H9 (cell line): ENCODE measurements around the gene EFNA1. TPM values are rescaled to one million over a fixed set of nuclear protein-coding genes. Genes with fewer than 3 reads are reported as not detected.

Source experiments
- DNase-seq: peaks from one replicate; pipeline ENCODE4 v3.0.0-alpha.2; 2017
- H2AFZ ChIP-seq: one replicate; pipeline ENCODE4 v1.6.1; 2013; ENCODE audit warnings: mild to moderate bottlenecking, low read length, control low read depth, moderate library complexity
- H2AK5ac ChIP-seq: 2 replicates; pipeline ENCODE4 v1.6.1; 2013; ENCODE audit warnings: low read length, control low read depth, mixed read lengths; ENCODE audit not compliant: insufficient read length
- H2BK120ac ChIP-seq: one replicate; pipeline ENCODE4 v1.6.1; 2013; ENCODE audit warnings: low read depth, mild to moderate bottlenecking, low read length, control low read depth, inconsistent platforms; ENCODE audit not compliant: poor library complexity, severe bottlenecking
- H2BK12ac ChIP-seq: 2 replicates; pipeline ENCODE4 v1.6.1; 2013; ENCODE audit warnings: low read length, control low read depth, mixed read lengths, low read depth; ENCODE audit not compliant: insufficient read length
- H2BK15ac ChIP-seq: 2 replicates; pipeline ENCODE4 v1.6.1; 2013; ENCODE audit warnings: low read depth, low read length, control low read depth
- H2BK20ac ChIP-seq: one replicate; pipeline ENCODE4 v1.6.1; 2013; ENCODE audit warnings: low read depth, mild to moderate bottlenecking, low read length, control low read depth, inconsistent platforms; ENCODE audit not compliant: poor library complexity, severe bottlenecking
- H2BK5ac ChIP-seq: 2 replicates; pipeline ENCODE4 v1.6.1; 2013; ENCODE audit warnings: low read length, control low read depth, mixed read lengths; ENCODE audit not compliant: insufficient read length
- H3K14ac ChIP-seq: 2 replicates; pipeline ENCODE4 v1.6.1; 2013; ENCODE audit warnings: low read length, control low read depth; ENCODE audit not compliant: insufficient read depth
- H3K18ac ChIP-seq: 2 replicates; pipeline ENCODE4 v1.6.1; 2013; ENCODE audit warnings: low read depth, mild to moderate bottlenecking, mixed read lengths, low read length, control low read depth; ENCODE audit not compliant: insufficient read length
- H3K23ac ChIP-seq: 2 replicates; pipeline ENCODE4 v1.6.1; 2013; ENCODE audit warnings: low read length, control low read depth, mixed read lengths, low read depth; ENCODE audit not compliant: insufficient read length
- H3K23me2 ChIP-seq: 2 replicates; pipeline ENCODE4 v1.6.1; 2013; ENCODE audit warnings: low read depth, mild to moderate bottlenecking, mixed read lengths, low read length, control low read depth; ENCODE audit not compliant: insufficient read length, poor library complexity, severe bottlenecking
- H3K27ac ChIP-seq: 2 replicates; pipeline ENCODE4 v1.5.1; 2013; ENCODE audit warnings: low read length, control low read depth, mixed read lengths, low read depth; ENCODE audit not compliant: insufficient read length
- H3K27me3 ChIP-seq: 2 replicates; pipeline ENCODE4 v1.6.1; 2013; ENCODE audit warnings: low read length, control low read depth, inconsistent platforms; ENCODE audit not compliant: insufficient read depth
- H3K4ac ChIP-seq: 2 replicates; pipeline ENCODE4 v1.6.1; 2013; ENCODE audit warnings: low read depth, mild to moderate bottlenecking, control low read depth, inconsistent platforms, low read length, moderate library complexity
- H3K4me1 ChIP-seq: 2 replicates; pipeline ENCODE4 v1.6.1; 2013; ENCODE audit warnings: low read length, control low read depth, inconsistent platforms; ENCODE audit not compliant: insufficient read depth
- H3K4me2 ChIP-seq: 2 replicates; pipeline ENCODE4 v1.6.1; 2013; ENCODE audit warnings: low read length, control low read depth, mixed read lengths; ENCODE audit not compliant: insufficient read length, insufficient read depth
- H3K56ac ChIP-seq: 2 replicates; pipeline ENCODE4 v1.6.1; 2013; ENCODE audit warnings: low read depth, mild to moderate bottlenecking, mixed read lengths, low read length, control low read depth; ENCODE audit not compliant: insufficient read length
- H3K79me1 ChIP-seq: 2 replicates; pipeline ENCODE4 v1.6.1; 2013; ENCODE audit warnings: low read depth, mild to moderate bottlenecking, moderate library complexity, low read length, control low read depth, inconsistent platforms; ENCODE audit not compliant: insufficient read depth, poor library complexity, severe bottlenecking
- H3K79me2 ChIP-seq: 2 replicates; pipeline ENCODE4 v1.6.1; 2013; ENCODE audit warnings: low read length, control low read depth, inconsistent platforms; ENCODE audit not compliant: insufficient read depth
- H3K9ac ChIP-seq: 2 replicates; pipeline ENCODE4 v1.6.1; 2013; ENCODE audit warnings: low read length, control low read depth, mixed read lengths; ENCODE audit not compliant: insufficient read length; ENCODE audit errors: extremely low read depth
- H3K9me3 ChIP-seq: one replicate; pipeline ENCODE4 v1.6.1; 2013; ENCODE audit warnings: low read depth, low read length, inconsistent platforms; ENCODE audit not compliant: control insufficient read depth
- H3T11ph ChIP-seq: one replicate; pipeline ENCODE4 v1.6.1; 2013; ENCODE audit warnings: mild to moderate bottlenecking, low read length, control low read depth, inconsistent platforms
- H4K20me1 ChIP-seq: one replicate; pipeline ENCODE4 v1.6.1; 2013; ENCODE audit not compliant: control insufficient read depth, insufficient read length, insufficient read depth
- H4K5ac ChIP-seq: 2 replicates; pipeline ENCODE4 v1.6.1; 2013; ENCODE audit warnings: low read depth, mild to moderate bottlenecking, mixed read lengths, low read length, control low read depth; ENCODE audit not compliant: insufficient read length
- H4K8ac ChIP-seq: replicated peaks from 2 replicates; pipeline ENCODE4 v1.6.1; 2013; ENCODE audit warnings: low read length, control low read depth, mixed read lengths, low read depth; ENCODE audit not compliant: insufficient read length
- H4K91ac ChIP-seq: 2 replicates; pipeline ENCODE4 v1.6.1; 2013; ENCODE audit warnings: low read depth, mild to moderate bottlenecking, moderate library complexity, mixed read lengths, low read length, control low read depth; ENCODE audit not compliant: insufficient read length
- H3K27ac Mint-ChIP-seq, 3 experiments: 2 replicates in 2 of 3; 3 replicates in 1 of 3; pipeline ENCODE4 v1.8.0; 2020 to 2021; ENCODE audit warnings: mixed read lengths in 3 of 3, mild to moderate bottlenecking in 1 of 3, moderate library complexity in 1 of 3
- H3K27me3 Mint-ChIP-seq: 2 replicates; pipeline ENCODE4 v1.8.0; 2021; ENCODE audit warnings: low read depth, mild to moderate bottlenecking, moderate library complexity, mixed read lengths
- H3K36me3 Mint-ChIP-seq, 3 experiments: 2 replicates in 2 of 3; 3 replicates in 1 of 3; pipeline ENCODE4 v1.8.0; 2020 to 2021; ENCODE audit warnings: low read depth in 3 of 3, mixed read lengths in 3 of 3; ENCODE audit not compliant: insufficient read depth in 1 of 3
- H3K4me1 Mint-ChIP-seq, 2 experiments: 2 replicates each; pipeline ENCODE4 v1.8.0; 2020; ENCODE audit warnings: mixed read lengths in 2 of 2
- H3K4me3 Mint-ChIP-seq, 2 experiments: 2 replicates in 1 of 2; 3 replicates in 1 of 2; pipeline ENCODE4 v1.8.0; 2020 to 2021; ENCODE audit warnings: mild to moderate bottlenecking in 2 of 2, mixed read lengths in 2 of 2, moderate library complexity in 1 of 2
- H3K9me3 Mint-ChIP-seq, 2 experiments: 2 replicates in 1 of 2; 3 replicates in 1 of 2; pipeline ENCODE4 v1.8.0; 2020; ENCODE audit warnings: mild to moderate bottlenecking in 2 of 2, mixed read lengths in 2 of 2, moderate library complexity in 1 of 2
- WGBS: extraction: QIAGEN DNeasy Blood & Tissue Kit; methylation state at CpG from one replicate; pipeline ENCODE4 v1.1.7; 2013; ENCODE audit warnings: missing lambda C conversion rate, low lambda C conversion rate, mixed read lengths; ENCODE audit not compliant: insufficient read length; ENCODE audit errors: extremely low coverage; 5-methylcytosine and 5-hydroxymethylcytosine counted together
- total RNA-seq: library from RNA; stranded (reverse); gene quantifications from 2 replicates; pipeline ENCODE4 v1.2.1, GENCODE V29; 2021
- TF ChIP-seq, protein P1 (sequence below): fragments of 200-600 bp; sonication (generic); conservative IDR thresholded peaks from 3 replicates; pipeline ENCODE4 v1.8.0; 2021; ENCODE audit warnings: antibody characterized with exemption, mild to moderate bottlenecking

EFNA1 gene
- total RNA-seq, 1 experiment from 2014 or later, result 1.4 TPM

- H2AFZ ChIP-seq, result no peak overlapping the region
- H3K4me1 ChIP-seq, result no peaks in the 10 kb centered on the region
- no peak overlapping the region for H2BK12ac ChIP-seq
- H2BK120ac ChIP-seq, result no peak overlapping the region
- H3K56ac ChIP-seq, result no peak overlapping the region
- TF ChIP-seq, protein P1, sequence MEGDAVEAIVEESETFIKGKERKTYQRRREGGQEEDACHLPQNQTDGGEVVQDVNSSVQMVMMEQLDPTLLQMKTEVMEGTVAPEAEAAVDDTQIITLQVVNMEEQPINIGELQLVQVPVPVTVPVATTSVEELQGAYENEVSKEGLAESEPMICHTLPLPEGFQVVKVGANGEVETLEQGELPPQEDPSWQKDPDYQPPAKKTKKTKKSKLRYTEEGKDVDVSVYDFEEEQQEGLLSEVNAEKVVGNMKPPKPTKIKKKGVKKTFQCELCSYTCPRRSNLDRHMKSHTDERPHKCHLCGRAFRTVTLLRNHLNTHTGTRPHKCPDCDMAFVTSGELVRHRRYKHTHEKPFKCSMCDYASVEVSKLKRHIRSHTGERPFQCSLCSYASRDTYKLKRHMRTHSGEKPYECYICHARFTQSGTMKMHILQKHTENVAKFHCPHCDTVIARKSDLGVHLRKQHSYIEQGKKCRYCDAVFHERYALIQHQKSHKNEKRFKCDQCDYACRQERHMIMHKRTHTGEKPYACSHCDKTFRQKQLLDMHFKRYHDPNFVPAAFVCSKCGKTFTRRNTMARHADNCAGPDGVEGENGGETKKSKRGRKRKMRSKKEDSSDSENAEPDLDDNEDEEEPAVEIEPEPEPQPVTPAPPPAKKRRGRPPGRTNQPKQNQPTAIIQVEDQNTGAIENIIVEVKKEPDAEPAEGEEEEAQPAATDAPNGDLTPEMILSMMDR, result peak; percentile 99
- H4K8ac ChIP-seq, result no peak overlapping the region
- H3K9me3 Mint-ChIP-seq, result no peaks in the 10 kb centered on the region; a peak in 1 of 5 replicates
- H3T11ph ChIP-seq, result no peak overlapping the region
- H3K27me3 Mint-ChIP-seq, result peaks cover 50% of the 10 kb centered on the region
- peak overlapping the region in 1 of 2 experiments; percentile 27; a peak in 2 of 5 replicates for H3K4me3 Mint-ChIP-seq
- H3K23me2 ChIP-seq, result peaks cover 7% of the 10 kb centered on the region
- no peak overlapping the region for H2BK5ac ChIP-seq
- H3K36me3 Mint-ChIP-seq, result 0 out of 7 replicates have a peak, but pooled peaks cover 0 to 4% (median 0%) of the 10 kb centered on the region in 3 experiments
- no peaks in the 10 kb centered on the region for H3K79me2 ChIP-seq
- no peak overlapping the region for H2BK20ac ChIP-seq
- H3K27me3 ChIP-seq, result peaks cover 2% of the 10 kb centered on the region; the same call in 1 of the 2 replicates
- H3K79me1 ChIP-seq, result no peaks in the 10 kb centered on the region
- no peak overlapping the region for H3K4ac ChIP-seq
- H3K4me1 Mint-ChIP-seq, result peaks cover 17 to 35% of the 10 kb centered on the region in 2 experiments
- no peak overlapping the region for H3K27ac Mint-ChIP-seq
- H3K14ac ChIP-seq, result no peak overlapping the region
- peak; percentile 91 for DNase-seq
- H3K9ac ChIP-seq, result no peak overlapping the region
- H4K91ac ChIP-seq, result no peak overlapping the region
- H3K18ac ChIP-seq, result no peak overlapping the region
- H3K4me2 ChIP-seq, result peak overlapping the region; percentile 10
- no peak overlapping the region for H3K27ac ChIP-seq
- H2BK15ac ChIP-seq, result no peak overlapping the region
- no peak overlapping the region for H3K23ac ChIP-seq
- no peak overlapping the region for H4K5ac ChIP-seq
- H3K9me3 ChIP-seq, result no peaks in the 10 kb centered on the region
- no peaks in the 10 kb centered on the region for H4K20me1 ChIP-seq
- no peak overlapping the region for H2AK5ac ChIP-seq
- no CpG with 5 or more reads among the region's 29 CpGs for WGBS
These were observed 36.3 kb upstream of the EFNA1 start for GRCh38 chr1:155091071-155092051.
